Measurements from ENCODE around the gene PATE2. TPM values are rescaled to one million over a fixed set of nuclear protein-coding genes. Genes with fewer than 3 reads are reported as not detected.

The PATE2 gene
- total and polyA plus RNA-seq, 2 of the 13 experiments (the other 11 are each of a cell fraction or from before 2014, with no cell fraction given) = not detected

GRCh38 chr11:125802387-125802786 lies 23.8 kb upstream of the PATE2 start:
- Histone ChIP-seq H4K20me1 (ENCODE audit: insufficient read depth, low read length) (no peaks in the 10 kb centered on the region), H3K9me3 (ENCODE audit: low read length) (peaks cover 18% of the 10 kb centered on the region), H3K27me3 (ENCODE audit: control insufficient read depth in 1 of 2, insufficient read depth in 2 of 2, low read length in 2 of 2) (no peaks in the 10 kb centered on the region), H3K9ac (ENCODE audit: insufficient read depth, low read depth, low read length) (no peak overlapping the region), H3K27ac (ENCODE audit: extremely low read length, insufficient read depth, low read length) (no peak overlapping the region), H3K4me3 (replicated peaks in 1 of 3; ENCODE audit: insufficient read depth in 1 of 3, low read depth in 2 of 3, low read length in 3 of 3) (no peak overlapping the region), H3K36me3 (replicated peaks in 1 of 2; ENCODE audit: control insufficient read depth in 1 of 2, insufficient read depth in 2 of 2, low read length in 2 of 2) (no peaks in the 10 kb centered on the region), H3K4me1 (ENCODE audit: insufficient read depth, low read length) (no peaks in the 10 kb centered on the region), H3K79me2 (ENCODE audit: insufficient read depth, low read length) (no peaks in the 10 kb centered on the region), H2AFZ (ENCODE audit: low read length) (no peak overlapping the region), H3K4me2 (ENCODE audit: low read depth, low read length) (no peak overlapping the region)
- no TSS peak for BruUV-seq (replicated peaks)
- in situ Hi-C loops (cut with HindIII; ENCODE audit: extremely low pct_ligation_motif_present, low pct_unique_long_range_greater_than_20kb) = no loop called here
- ATAC-seq (no peak), FAIRE-seq (no peak), DNase-seq (ENCODE audit: low spot score) (no peak)
- CTCF ChIA-PET (ENCODE audit: low intra/inter-chr PET ratio, low total read pairs) = no interaction called here
- intact Hi-C loops (cut with micrococcal nuclease; ENCODE audit: unreplicated experiment) = no loop called here
- 3% methylated on average over 1 of the region's 1 CpG for WGBS (ENCODE audit: low lambda C conversion rate)
- POLR2A ChIA-PET = no interaction called here
- TF ChIP-seq ZNF160 (CRISPR knock-in tag; IDR thresholded peaks at IDR 0.05) = peak; percentile 58; the same call in 1 of the 2 replicates
- no peak for TF ChIP-seq SOX6 (IDR thresholded peaks at IDR 0.05)
- no peak for TF ChIP-seq SOX6 (CRISPR knock-in tag; IDR thresholded peaks at IDR 0.05)

- intact Hi-C loops (cut with micrococcal nuclease; ENCODE audit: unreplicated experiment) (no loop called here), in situ Hi-C loops (cut with HindIII; ENCODE audit: extremely low pct_ligation_motif_present, low pct_unique_long_range_greater_than_20kb) (no loop called here)
- no peak for ATAC-seq
- DNase-seq (ENCODE audit: low spot score) = no peak
- WGBS (ENCODE audit: low lambda C conversion rate) = 0% methylated on average over 2 of the region's 2 CpGs
- no peaks in the 10 kb centered on the region for H3K4me1 ChIP-seq (ENCODE audit: insufficient read depth, low read length)
- ChIA-PET CTCF (ENCODE audit: low intra/inter-chr PET ratio, low total read pairs) (no interaction called here), POLR2A (no interaction called here)
- no peak overlapping the region for H3K4me2 ChIP-seq (ENCODE audit: low read depth, low read length)
- TF ChIP-seq ZNF18 (CRISPR knock-in tag; IDR thresholded peaks at IDR 0.05; ENCODE audit: insufficient replicate concordance) (no peak), REST (IDR thresholded peaks at IDR 0.05; ENCODE audit: borderline replicate concordance in 1 of 2, low read depth in 1 of 2, low read length in 2 of 2) (peak in 1 of 2 experiments; percentile 80; a peak in 1 of 4 replicates)
- no peaks in the 10 kb centered on the region for H4K20me1 ChIP-seq (ENCODE audit: insufficient read depth, low read length)
- H3K27ac ChIP-seq (ENCODE audit: extremely low read length, insufficient read depth, low read length) = no peak overlapping the region
- H3K79me2 ChIP-seq (ENCODE audit: insufficient read depth, low read length) = no peaks in the 10 kb centered on the region
- no TSS peak for BruUV-seq (replicated peaks)
- H3K36me3 ChIP-seq (replicated peaks in 1 of 2; ENCODE audit: control insufficient read depth in 1 of 2, insufficient read depth in 2 of 2, low read length in 2 of 2) = no peaks in the 10 kb centered on the region
- H3K9ac ChIP-seq (ENCODE audit: insufficient read depth, low read depth, low read length) = no peak overlapping the region
- FAIRE-seq = no peak
- no peaks in the 10 kb centered on the region for H3K27me3 ChIP-seq (ENCODE audit: control insufficient read depth in 1 of 2, insufficient read depth in 2 of 2, low read length in 2 of 2)
- H2AFZ ChIP-seq (ENCODE audit: low read length) = no peak overlapping the region
- no peak overlapping the region for H3K4me3 ChIP-seq (replicated peaks in 1 of 3; ENCODE audit: insufficient read depth in 1 of 3, low read depth in 2 of 3, low read length in 3 of 3)
- H3K9me3 ChIP-seq (ENCODE audit: low read length) = peaks cover 18% of the 10 kb centered on the region
Measured at GRCh38 chr11:125799808-125800207, 21.2 kb upstream of the PATE2 start.

Data from HepG2 (cell line).